ENCODE results near the gene OAS1.
"Not testable (repeated sequence)": the region's sequence is repeated elsewhere in the genome, so short reads cannot be mapped to it uniquely, and the experiment has no call there.

The OAS1 gene

DNA sequence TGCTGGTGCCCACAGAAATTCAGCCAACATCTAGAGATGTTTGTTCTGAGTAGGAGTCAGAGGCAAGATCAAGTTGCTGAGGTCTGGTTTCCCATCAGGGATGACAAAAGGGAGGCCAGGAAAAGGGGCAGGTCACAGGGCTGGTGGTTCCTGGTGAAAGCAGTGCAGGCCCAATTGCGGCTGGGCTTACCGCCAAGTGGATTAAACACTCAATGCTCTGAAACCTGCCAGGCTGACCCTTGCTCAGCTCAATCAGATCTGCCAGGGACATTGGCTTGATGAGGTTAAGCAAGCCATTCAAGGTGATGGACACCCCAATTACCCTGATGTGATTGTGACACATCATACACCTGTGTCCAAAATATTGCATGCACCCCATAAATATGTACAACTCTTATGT lies 5.5 kb upstream of the OAS1 start:
- DNase-seq, result peak; percentile 52

DNA sequence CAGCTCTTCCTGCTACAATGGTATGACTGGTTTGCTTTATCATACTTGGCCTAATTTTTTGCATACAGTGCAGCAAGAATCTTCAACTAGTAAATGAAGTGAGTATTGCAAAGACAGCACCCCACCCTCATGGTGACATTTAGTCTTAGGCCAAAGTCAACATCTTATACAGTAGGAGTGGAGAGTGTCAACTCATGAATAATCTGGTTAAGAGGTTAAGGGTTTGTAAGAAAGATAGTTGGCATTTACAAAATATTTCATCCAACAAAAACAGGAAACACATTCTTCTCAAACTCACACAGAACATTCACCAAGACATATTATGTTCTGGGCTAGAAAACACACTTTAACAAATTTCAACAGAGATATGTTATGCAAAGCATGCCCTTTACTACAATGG lies 2.2 kb upstream of the OAS1 start:
- no peak for DNase-seq

DNA sequence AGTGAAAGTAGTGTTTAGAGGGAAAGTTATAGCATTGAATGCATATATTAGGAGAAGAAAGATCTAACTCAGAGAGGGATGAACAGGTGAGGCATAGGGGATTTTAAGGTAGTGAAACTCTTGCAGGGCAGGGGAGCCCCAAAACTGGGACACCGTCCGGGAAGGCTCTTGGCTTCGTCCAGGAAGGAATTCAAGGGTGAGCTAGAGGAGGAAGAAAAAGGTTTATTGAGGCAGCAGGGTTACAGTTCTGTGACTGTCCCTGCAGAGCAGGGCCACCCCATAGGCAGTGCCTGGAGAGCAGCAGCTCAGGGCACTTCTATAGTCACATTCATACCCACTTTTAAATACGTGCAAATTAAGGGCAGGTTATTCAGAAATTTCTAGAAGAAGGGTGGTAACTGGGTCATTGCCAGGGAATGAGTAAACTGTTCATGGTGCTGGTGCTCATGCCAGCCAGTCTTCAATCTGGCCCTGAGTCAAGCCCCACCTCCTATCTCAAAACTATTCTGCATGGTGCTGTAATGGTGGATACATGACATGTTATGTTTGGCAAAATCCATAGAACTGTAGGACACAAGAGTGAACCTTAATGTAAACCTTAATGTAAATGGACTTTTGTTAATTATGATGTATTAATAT lies 1.2 kb upstream of the OAS1 start:
- DNase-seq, result peak; percentile 80

DNA sequence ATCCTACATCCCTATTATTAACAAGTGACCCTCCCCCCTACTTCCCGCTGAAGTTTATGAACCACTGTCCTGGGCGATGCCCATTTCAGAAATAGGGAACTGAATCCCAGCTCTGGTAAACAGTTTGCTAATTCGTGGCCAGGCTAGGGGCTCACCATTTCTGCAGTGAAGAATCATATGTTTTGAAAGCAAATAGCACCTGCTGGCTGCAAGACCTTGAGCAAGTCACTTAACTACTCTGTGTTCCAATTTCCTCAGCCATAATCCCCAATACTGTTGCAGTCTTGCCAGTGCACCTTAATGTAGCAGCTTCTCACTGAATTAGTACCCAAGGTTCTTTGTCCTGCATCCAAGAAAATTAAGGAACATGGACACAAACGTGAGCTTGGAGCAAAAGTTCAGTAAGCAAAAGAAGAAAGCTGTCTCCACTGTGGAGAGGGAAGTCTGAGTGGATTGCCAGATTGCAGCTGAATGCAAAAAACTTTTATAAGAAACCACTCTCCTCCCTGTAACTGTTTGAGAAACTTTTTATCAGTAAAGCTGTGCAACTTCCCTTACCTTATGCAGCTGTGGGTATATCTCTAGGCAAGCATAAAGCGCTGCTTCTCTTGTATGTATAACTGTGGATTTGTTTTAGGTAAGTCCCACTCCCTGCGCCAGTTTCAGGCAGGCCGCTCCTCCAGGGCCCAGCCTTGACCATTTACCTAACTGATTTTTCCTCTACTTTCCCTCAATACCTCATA lies 824 bp downstream of the OAS1 start:
- DNase-seq, result peak; percentile 82

DNA sequence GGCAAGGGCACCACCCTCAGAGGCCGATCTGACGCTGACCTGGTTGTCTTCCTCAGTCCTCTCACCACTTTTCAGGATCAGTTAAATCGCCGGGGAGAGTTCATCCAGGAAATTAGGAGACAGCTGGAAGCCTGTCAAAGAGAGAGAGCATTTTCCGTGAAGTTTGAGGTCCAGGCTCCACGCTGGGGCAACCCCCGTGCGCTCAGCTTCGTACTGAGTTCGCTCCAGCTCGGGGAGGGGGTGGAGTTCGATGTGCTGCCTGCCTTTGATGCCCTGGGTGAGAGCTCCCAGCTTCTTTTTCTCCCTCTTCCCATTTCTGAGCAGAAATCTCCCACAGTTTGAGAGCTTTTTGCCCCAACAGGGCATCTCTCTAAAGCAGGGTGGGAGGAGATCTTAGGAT lies 1.8 kb downstream of the OAS1 start:
- DNase-seq, result no peak

DNA sequence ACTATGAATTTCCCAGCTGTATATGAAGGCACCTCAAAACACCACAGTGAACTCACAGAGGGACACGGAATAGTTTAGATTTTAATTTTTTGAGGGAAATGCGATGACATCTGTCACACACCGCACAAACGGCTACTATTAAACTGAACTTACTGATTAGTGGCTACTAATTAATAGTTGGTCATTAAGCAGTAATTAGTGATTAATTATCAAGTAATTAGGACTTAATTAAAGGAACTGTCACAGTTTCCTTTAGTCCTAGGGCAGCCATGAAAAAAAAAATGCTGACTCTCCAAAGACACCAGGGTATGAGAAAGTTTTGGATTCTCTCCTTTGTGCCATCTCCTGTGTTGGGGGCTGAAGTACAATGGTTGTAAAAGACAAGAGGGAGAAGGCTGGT lies 2.9 kb downstream of the OAS1 start:
- no peak for DNase-seq

DNA sequence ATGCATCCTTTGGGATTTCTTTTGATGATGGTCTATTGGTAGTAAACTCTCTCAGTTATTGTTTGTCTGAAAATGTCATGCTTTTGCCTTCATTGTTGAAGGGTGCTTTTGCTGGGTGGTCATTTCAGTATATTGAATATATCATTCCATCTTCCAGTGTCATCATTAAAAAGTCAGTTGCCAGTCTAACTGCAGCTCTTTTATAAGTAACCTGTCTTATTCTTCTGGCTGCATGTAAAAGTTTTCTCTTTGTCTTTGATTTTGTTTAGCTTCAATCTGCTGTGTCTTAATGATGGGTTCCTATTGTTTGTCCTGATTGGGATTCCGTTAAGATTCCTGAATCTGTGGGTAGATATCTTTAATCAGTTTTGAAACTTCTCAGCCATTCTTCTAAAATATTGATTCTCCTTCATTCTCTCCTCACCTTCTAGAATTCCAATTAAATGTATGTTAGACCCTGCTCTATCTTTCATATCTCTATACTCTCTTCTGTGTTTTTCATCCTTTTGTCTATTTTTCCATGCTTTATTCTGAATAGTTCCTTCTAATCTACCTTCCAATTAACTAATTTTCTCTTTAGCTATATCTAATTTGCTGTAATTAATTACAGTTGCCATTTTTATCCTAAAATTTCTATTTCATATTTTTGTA lies 6.4 kb downstream of the OAS1 start:
- DNase-seq, result no peak

DNA sequence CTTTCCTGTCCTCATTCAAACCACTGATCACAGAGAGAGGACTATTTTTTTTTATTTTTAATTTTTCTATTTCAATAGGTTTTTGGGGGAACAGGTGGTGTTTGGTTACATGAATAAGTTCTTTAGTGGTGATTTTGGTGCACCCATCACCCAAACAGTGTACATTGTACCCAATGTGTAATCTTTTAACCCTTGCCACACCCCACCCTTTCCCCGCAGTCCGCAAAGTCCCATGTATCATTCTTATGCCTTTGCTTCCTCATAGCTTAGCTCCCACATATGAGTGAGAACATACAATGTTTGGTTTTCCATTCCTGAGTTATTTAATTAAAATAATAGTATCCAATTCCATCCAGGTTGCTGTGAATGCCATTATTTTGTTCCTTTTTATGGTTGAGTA lies 7.1 kb downstream of the OAS1 start:
- DNase-seq, result not testable (repeated sequence)

DNA sequence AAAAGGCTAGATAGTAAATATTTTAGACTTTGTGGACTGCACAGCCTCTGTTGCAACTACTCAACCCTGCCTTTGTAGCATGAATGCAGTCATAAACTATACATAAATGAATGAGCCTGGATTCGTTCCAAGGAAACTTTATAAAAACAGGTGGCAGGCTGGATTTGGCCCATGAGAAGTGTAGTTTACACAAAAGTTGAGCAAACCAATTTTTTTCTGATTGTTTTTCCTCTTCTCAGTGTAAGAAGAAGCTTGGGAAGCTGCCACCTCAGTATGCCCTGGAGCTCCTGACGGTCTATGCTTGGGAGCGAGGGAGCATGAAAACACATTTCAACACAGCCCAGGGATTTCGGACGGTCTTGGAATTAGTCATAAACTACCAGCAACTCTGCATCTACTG lies 9.5 kb downstream of the OAS1 start:
- no peak for DNase-seq

DNA sequence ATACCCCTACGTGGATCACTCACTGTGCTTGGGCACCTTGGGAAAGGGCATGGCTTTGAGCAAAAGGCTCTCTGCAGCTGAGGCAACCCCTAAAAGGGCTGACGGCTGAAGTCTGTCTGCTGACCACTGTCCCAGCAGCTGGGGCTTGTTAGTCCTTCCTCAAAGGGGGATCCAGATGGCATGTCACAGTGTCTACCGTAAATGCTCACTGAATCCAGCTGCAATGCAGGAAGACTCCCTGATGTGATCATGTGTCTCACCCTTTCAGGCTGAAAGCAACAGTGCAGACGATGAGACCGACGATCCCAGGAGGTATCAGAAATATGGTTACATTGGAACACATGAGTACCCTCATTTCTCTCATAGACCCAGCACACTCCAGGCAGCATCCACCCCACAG lies 12.4 kb downstream of the OAS1 start:
- DNase-seq, result no peak

DNA sequence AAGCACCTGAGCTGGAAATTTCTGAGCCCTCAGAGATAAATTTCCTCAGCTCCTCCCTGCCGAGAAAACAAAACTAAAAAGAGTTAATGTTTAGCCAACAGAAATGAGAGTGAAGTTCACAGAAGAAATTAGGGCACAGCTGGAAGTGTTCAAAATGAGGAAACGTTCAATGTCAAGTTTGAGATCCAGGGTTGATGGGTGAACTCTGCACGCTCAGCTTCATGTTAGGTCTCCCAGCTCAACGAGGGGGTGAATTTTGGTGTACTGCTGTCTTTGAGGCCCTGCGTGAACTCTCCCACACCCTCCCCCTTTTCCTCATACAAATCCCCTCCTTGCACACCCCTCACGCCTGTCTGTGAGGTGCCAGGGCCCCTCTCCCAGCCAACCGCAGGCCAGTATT lies 18.2 kb downstream of the OAS1 start:
- DNase-seq, result no peak

DNA sequence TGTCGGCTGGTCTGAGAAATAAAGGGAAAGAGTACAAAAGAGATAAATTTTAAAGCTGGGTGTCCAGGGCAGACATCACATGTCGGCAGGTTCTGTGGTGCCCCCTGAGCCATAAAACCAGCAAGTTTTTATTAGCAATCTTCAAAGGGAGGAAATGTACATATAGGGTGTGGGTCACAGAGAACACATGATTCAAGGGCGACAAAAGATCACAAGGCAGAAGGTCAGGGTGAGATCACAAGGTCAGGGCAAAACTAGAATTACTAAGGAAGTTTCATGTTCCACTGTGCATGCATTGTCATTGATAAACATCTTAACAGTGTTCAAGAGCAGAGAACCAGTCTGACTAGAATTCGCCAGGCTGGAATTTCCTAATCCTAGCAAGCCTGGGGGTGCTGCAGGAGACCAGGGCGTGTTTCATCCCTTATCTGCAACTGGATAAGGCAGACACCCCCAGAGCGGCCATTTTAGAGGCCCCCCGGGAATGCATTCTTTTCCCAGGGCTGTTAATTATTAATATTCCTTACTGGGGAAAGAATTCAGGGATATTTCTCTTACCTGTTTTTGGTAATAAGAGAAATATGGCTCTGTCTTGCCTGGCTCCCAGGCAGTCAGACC lies 19.8 kb downstream of the OAS1 start:
- DNase-seq, result not testable (repeated sequence)

DNA sequence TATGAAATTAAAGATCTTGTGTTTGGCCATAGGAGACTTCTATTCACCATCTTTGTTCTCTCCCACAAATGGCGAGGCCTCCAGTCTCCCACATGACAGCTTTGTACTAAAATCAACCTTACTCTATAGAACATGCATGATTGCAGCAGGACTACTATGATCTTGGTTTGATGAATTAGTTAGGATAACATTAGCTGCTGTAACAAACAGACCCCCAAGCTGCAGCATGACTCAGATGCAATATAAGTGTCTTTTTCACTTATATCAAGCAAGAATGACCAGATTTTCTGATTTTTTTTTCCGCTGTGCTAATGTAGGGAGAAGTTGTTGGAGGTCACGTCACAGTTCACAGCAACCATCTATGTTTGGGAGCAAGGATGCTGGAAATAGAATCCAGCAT lies 20.7 kb downstream of the OAS1 start:
- DNase-seq, result no peak

DNA sequence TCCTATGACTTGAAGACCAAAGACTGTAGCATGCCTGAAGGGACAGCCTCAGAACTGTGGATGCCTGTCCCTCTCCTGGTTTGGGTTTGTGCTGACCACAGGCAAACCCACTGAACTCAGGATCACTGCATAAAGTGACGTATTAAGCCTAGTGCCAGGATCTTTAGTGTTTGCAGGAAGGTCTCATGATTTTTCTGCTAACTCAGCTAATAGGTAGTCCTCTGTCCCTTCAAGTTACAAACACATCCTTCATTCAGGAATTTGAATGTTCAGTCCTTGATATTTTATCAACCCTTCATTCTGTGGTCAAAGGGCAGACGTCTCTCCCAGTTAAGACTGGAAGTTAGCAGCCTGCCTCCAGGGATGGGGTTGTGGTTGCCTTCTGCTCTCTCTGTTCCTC lies 21.2 kb downstream of the OAS1 start:
- DNase-seq, result no peak

DNA sequence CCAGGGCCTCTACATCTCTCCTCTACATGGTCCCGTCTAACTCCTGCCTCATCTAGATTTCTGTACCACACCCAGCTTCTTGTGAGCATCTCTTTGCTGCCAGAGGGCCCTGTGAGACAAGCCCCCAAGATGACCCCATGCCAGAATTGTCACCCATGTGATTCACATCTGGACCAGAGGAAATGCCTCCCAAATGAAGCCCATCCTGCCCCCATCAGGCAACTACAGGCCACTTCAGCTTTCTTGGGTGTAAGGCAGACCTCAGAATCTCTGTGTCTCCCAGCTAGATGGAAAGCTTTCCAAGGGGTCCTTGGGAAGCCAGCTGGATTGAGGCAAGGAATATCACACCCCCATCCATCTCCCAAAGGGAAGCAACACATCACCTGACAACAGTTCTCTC lies 22.2 kb downstream of the OAS1 start:
- no peak for DNase-seq

DNA sequence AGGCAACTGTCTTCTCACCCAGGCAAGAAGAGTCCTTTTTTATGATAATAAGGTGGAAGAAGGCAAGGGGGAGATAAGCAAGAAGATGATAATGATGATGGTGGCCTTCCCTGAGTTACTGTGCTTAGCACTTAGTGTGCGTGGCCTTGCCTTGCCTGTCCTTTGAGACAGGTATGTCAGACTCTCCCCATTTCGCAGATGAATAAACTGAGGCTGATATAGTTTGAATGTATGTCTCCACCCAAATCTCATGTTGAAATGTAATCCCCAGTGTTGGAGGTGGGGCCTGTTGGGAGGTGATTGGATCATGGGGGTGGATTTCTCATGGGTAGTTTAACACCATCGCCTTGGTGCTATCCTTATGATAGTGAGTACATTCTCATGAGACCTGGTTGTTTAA lies 23.0 kb downstream of the OAS1 start:
- DNase-seq, result no peak

DNA sequence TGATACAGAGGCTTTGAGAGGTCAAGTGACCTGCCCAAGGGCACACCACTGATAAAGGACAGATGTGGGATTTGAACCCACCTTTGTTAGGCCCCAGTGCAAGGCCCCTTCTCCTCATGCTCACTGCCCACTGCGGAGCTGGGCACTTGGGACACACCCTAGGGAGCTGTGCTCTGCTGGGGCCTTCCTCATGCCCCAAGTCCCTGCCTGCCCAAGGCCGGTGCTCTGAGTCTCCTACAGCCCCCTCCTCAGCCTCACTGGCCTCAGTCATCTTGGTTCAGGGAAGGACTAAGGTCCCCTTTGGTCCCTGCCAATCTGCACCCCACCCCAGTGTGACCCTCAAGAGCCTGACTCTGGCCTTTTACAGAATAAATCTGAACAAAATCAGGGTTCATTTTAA lies 23.6 kb downstream of the OAS1 start:
- DNase-seq, result no peak

DNA sequence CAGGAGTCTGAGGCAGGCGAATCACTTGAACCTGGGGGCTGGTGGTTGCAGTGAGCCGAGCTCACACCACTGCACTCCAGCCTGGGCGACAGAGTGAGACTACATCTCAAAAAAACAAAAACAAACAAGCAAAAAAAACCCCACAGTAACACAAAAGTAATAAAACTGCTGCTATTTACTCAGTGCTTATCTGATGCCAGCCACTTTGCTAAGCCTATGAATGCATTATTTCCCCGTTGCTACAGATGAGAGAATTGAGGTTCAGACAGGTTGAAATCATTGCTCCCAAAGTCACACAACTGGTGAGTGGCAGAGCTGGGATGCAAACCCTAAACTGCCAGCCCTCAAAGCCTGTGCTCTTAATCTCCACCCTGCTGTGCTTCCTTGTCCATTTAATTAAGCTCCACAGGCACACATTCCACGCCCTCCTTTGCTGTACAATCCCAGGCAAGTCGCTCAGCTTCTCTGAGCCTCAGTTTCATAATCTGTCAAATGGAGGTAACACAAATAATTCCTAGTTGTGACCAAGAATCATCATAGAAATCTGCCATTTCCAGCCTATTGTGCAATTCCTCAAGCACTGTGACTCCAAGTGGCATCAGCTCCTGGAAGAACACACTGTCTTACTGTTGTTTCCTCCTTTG lies 25.8 kb downstream of the OAS1 start:
- DNase-seq, result no peak

DNA sequence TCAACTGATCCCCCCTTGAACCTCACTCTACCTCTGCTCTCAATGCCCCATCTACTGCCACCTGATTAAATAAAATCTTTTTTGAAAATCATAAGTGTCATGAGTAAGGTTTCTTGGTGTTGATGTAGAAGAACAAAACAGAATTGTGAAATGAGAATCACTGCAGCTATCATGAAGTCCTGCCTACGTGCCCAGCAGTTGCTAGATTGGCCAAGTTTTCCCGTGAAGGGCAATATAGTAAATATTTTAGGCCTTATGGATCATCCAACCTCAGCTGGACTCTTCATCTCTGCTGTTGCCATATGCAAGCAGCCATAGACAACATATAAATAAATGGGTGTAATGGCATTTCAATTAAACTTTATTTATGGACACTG lies 26.4 kb downstream of the OAS1 start:
- no peak for DNase-seq

DNA sequence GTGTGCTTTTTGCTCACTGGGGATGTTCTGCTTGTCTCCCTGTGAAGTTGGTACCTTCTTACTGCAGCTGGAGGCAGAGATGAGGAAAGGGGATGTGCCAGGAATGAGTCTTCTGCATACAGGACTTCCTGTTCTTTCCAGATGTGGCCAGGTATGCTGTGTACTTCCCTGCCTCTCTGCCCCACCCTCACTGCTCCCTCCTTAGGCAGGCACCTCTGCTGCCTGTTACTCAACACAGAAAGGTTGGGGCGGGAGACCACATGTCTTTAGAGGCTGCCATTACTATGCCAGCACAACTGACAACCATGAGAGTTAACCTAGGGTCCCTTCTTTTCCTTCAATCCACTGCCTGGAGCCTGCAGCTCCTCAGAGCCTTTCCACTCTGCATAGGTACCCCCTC lies 29.5 kb downstream of the OAS1 start:
- DNase-seq, result no peak

DNA sequence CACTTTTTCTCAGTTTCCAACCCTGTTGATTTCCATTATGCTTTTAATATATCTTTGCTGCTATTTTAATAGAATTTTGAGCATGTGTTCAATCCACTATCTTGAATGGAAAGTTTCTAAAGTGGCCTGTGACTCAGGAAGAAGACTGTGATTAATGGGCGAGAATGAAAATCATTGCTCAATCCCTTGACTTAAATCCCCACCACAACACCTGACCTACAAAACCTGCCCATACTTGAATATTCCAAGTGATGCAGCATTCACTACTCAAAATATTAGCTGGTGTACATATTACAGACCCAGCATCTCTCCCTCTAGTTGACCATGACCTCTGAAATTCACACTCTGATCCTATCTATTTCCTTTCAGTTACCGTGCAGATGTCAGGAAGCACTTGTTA lies 30.2 kb downstream of the OAS1 start:
- DNase-seq, result no peak

DNA sequence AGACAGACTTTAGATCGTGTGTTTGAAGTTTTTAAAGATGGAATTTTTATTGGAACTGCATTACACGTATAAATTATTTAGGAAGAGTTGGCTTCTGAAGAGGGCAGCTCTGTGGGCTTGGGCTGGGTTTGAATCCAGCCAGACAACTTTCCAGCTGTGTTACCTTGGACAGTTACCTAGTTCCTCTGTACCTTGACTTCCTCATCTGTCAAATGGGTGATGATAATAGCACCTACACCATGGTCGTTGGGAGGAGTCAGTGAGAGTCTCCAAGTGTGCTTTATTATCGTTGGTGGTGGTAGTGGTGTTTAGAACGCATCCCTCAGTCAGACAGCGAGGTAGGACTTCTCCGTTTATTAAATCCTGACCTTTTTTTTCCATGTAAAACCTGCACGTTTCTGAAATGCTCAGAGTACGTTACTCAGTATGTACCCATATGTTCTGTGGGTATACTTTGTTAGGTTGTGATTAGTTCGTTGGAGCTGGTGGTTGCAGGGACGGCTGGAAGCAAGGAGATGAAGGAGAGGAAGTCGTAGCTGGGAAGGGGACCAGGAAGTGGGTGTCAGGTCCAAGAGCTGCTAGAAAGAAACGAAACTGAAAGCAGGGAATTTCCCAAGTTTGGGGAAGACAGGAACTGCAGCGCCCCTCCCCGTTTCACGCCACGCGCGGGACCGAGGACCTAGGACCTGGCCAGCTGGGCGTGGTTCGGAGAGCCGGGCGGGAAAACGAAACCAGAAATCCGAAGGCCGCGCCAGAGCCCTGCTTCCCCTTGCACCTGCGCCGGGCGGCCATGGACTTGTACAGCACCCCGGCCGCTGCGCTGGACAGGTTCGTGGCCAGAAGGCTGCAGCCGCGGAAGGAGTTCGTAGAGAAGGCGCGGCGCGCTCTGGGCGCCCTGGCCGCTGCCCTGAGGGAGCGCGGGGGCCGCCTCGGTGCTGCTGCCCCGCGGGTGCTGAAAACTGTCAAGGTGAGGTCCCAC lies 31.3 kb downstream of the OAS1 start, which contains the start of gene OAS3:
Gene OAS3, plus strand, starts transcription at position 734 of the 979 bp plus-strand sequence. Its CDS starts 57 bp downstream, at position 791.
- DNase-seq, result peak; percentile 61
